Measurements from ENCODE around the gene LIPA.

GRCh38 chr10:89235073-89235798 is 16.3 kb downstream of the LIPA start:
- TF ChIP-seq CTCF (conservative IDR thresholded peaks at IDR 0.05; ENCODE audit: low read depth, low read length) (no peak), EZH2 (IDR thresholded peaks at IDR 0.05; ENCODE audit: borderline replicate concordance, low read depth, low read length, poor library complexity, severe bottlenecking) (no peak)

Measured in A673 (cell line).